HUDEP-2 (cell line): ENCODE measurements around the gene C11orf58.

ENCODE experiments used
- DNase-seq, 76 experiments: peaks; one replicate each; lab custom pipeline; 2025; ENCODE audit not compliant: unreplicated experiment in 76 of 76; lab: John Stamatoyannopoulos, UW

Gene C11orf58

GRCh38 chr11:16799221-16799620 is 60.8 kb downstream of the C11orf58 start:
- no peak for DNase-seq

- DNase-seq: no peak
These were observed 61.4 kb downstream of the C11orf58 start for GRCh38 chr11:16799890-16800289.

- no peak for DNase-seq
These were observed 61.9 kb downstream of the C11orf58 start for GRCh38 chr11:16800382-16800781.

GRCh38 chr11:16801288-16801980 is 63.0 kb downstream of the C11orf58 start:
- no peak for DNase-seq

GRCh38 chr11:16804104-16804947 is 65.9 kb downstream of the C11orf58 start:
- DNase-seq: no peak

- no peak for DNase-seq
These were observed 67.5 kb downstream of the C11orf58 start for GRCh38 chr11:16805938-16806337.

- no peak for DNase-seq
These were observed 68.3 kb downstream of the C11orf58 start for GRCh38 chr11:16806791-16807190.

- DNase-seq: no peak
These were observed 68.9 kb downstream of the C11orf58 start for GRCh38 chr11:16807306-16807705.
